GM21786 (cell line): ENCODE measurements around the gene ZNF106.

ENCODE experiments used
- ATAC-seq: cut with Tn5 transposase; IDR thresholded peaks from one replicate; pipeline ENCODE4 v1.9.1; 2021; ENCODE audit not compliant: unreplicated experiment

Gene ZNF106

DNA sequence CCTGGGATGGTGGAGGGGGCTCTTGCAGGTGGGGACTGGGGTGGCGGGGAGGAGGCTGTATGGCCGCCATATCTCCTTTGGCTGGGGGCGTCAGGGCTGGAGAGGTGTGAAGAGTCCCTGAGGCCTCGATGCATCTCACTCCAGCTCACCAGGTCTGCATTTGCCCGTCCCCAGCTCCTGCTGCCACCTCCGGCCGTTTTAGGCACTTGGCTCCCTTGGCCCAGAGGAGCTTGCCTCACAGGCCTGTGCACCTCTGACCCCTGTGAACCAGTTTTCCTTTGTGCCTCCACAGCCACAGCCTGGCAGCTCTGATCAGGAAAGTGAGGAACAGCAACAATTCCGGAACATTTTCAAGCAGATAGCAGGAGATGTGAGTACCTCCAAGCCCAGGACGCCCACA is 81.9 kb downstream of the ZNF106 start:
- ATAC-seq = no peak

DNA sequence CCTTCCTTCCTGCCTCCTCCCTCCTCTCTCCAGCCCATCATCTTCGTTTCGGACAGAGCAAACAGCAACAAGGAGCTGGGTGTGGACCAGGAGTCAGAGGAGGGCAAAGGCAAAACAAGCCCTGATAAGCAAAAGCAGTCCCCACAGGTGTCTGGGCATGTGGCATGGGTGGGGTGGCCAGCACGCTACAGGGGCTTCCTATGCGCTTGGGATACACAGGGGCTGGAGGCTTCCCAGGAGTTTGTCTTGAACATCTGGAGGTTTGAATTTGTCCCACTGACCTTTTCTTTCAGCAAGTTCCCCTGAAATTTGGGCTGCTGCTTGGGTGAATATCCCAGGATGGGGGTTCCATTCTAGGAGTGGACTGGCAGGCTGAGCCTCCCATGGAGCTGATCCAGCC is 82.8 kb downstream of the ZNF106 start:
- no peak for ATAC-seq

DNA sequence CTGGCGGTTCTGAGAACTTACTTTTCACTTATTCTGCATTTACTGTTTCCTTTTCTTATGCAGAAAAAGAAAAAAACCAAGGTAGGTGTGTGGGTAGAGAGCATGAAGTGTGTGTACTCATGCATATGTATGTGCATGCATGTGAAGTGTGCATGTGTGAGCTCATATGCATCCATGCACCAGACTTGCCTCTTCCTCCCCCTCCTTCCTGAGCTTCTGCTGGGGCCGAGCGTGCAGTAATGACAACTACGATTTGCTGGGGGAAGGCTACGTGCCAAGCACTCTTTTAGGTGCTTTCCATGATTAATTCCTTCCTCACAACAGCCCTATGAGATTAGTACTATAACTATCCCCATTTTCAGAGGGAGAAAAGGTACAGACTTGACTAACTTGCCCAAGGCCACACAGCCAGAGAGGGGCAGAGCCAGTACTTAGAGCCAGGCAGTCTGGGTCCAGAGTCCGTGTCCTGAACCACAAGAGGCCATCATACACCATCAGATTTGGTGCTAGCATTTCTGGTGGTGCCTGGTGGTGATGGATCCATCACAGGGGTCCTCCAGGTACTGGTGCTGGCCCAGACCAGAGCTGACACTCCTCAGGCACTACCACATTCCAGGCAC is 85.0 kb downstream of the ZNF106 start:
- no peak for ATAC-seq

DNA sequence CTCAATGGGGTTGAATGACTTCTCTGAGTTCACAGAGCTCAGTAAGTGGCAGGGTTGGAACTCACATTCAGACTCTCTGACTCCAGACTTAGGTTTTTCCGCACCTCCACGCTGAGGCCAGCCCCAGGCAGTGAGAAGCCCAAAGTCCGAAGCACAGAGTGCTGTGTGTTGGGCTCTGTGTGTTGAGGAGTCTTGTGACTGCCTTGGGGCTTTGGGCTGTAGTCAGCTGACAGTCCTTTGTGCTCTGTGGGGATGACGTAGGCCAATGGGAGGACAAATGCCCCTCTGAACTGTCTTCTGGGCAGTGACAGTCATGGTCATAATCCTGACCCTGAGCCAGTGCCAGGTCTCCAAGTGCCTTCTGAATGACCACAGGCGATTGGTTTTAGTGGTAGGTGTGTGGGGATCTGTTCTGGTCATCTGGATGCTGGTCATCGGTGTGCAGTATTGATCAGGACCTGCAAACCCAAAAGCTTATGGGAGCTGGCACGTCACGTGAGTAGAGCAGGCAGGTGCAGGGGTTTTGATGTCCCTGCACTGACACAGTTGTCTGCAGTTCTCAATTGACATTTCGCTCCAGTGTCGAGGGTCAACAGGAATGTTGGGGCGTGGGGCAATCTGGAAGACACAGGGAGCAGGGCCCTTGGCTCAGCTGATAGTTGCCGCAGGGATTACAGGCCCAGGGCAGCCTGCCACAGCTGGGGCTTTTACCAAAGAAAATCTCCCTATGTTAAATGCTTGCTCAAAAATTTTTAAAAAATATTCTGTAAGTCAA is 86.3 kb downstream of the ZNF106 start:
- no peak for ATAC-seq

DNA sequence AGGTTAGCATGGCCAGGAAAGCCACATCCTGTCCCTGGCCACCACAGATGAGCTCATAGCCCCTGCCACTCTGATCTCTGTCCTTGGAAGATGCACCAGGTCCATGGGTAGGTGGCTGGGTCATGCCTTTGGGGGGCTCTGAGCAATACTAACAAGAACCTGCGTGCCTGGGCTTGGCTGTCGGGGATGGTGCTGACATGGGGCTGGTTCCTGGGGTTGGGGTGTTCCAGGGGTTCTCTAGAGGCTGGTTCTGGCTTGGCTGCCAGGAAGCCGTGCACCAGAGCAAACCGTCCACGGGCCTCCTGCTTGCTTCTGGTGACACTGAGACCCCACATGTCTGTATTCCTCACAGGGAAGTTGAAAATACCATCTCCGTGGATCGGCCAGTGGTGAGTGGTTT is 87.6 kb downstream of the ZNF106 start:
- ATAC-seq = no peak

DNA sequence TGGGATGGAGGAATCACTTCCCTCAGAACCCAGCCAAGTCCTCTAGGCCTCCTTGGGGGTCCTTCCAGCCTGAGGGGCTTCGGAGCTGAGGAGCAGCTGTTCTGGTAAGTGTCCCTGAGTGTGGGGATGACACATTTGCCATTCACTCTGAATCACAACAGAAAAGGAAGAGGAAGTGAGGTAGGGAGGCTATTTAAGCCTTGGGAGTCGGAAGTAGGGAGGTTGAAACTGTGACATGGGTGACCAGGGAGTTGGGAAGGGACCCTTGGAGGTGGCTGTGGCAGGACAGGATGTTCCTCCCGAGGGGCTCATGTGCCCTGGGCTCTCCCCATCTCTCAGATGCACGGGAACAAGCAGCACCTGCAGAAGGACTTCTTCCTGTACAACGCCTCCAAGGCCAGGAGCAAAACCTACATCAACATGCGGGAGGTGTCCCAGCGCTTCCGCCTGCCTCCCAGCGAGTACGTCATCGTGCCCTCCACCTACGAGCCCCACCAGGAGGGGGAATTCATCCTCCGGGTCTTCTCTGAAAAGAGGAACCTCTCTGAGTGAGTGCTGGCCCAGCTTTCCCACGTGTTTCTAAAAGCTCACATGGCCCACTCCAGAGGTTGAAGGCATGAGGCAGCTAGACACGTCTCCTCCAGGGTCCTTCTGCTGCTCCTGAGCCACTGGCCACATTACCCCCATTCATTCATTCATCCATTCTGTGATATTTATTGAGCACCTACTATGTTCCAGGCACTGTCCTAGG is 88.3 kb downstream of the ZNF106 start:
- ATAC-seq = no peak

DNA sequence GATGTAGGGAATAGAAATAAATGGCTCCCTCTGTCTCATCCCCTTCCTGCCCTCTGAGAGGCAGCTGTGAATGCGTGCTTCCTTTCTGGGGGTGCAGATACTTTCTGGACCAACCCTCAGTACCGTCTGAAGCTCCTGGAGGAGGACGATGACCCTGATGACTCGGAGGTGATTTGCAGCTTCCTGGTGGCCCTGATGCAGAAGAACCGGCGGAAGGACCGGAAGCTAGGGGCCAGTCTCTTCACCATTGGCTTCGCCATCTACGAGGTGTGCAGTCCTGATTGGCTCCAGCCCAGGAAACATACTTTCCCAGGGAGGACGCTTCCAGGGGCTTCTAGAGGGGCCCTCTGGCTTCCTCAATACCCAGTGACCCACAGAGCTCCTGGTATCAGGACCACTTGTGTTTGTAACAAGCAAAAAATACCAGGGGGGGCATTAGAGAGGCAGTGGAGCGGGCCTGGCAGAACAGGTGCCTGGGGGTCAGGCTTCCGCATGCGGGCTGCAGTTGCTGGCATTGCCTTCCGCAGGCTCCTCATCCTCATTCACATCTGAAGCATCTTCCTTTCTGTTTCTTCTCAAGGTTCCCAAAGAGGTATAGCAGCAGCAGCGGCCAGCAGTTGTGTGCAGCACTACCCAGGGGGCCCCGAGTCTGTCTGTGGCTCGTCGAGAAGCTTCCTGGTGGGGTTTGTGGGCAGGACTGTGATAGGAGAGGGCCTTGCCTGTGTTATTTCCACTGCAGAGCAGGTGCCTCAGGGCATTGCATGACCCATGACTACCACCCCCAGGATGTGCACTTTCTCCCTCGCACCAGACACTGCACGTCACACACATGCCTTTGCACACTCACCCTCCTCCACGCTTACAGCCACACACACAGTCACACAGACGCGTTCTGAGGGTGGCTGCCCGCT is 89.1 kb downstream of the ZNF106 start:
- no peak for ATAC-seq

DNA sequence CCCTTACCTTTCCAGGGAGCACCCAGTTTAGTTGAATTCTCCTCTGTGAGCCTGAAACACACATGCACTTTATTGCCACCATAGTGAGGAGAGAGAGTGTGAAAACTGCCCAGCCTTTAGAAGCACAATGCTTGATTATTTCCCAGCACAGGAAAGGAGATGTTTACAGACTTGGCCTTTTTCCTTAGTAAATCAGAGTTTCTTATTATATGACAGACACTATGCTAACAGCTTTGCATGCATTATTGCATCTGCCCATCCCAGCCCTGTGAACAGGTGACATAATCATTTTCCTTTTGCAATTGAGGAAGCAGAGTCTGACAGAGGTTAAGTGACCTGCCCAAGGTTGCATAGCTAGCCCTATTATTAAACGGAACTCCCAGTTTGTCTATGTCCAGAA is 95.1 kb downstream of the ZNF106 start:
- no peak for ATAC-seq

DNA sequence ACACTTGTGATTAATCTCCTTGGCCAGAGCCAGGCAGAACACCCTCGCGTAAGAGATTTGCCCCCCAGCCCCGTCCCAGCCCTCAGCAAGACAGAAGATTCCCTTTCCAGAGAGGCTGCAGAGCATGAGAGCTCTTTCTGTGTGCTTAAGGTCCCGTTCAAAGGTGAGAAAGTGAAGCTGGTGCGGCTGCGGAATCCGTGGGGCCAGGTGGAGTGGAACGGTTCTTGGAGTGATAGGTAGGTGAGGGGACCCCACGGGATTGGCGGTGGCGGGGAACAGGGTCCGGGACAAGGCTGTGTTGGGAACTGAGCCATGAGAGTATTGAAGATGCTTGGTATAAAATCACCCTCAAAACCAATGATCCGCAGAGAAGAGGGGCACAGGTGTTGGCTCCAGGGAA is 96.8 kb downstream of the ZNF106 start:
- no peak for ATAC-seq

DNA sequence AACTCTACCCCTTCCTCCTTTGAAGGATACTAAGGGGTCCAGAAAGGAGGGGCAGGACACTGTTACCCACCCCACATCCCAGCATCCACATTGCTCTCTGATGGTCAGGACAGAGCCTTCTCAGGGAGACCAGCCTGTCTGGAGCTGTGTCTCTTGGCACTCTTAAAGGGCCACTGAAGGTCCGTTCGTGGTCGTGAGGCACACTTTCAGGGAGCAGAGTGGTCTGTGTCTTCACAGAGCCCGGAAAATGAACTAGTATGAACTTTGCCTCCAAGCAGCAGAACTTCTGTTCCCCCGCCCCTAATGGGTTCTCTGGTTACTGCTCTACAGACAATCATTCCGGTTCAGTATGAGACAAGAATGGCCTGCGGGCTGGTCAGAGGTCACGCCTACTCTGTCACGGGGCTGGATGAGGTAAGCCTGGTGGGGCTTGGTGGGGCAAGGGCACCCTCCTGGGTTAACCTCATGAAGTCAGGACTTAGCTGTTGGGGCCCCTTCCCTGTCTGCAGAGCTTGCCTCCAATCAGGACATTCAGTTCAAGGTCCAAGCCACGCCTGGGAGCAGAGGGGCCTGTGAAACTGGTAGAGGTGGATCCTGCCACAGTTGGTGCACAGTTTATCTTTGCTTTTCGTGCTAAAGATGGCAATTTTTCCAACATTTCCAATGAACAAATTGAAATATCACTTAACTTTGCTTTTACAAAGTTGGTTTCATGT is 98.5 kb downstream of the ZNF106 start:
- ATAC-seq = no peak

DNA sequence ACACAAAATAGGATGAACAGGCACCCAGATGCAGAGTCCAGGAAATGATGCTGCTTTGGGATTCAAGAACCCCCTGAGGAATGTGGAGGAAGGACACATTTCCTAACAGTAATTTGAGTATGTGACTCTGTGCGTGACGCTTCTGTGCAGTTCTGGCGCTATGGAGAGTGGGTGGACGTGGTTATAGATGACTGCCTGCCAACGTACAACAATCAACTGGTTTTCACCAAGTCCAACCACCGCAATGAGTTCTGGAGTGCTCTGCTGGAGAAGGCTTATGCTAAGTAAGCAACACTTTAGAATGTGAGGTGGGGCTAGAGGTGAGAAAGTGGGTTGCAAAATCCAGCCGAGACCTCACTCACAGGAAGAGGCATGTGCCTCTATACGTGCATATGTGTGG is 103.3 kb downstream of the ZNF106 start:
- no peak for ATAC-seq

DNA sequence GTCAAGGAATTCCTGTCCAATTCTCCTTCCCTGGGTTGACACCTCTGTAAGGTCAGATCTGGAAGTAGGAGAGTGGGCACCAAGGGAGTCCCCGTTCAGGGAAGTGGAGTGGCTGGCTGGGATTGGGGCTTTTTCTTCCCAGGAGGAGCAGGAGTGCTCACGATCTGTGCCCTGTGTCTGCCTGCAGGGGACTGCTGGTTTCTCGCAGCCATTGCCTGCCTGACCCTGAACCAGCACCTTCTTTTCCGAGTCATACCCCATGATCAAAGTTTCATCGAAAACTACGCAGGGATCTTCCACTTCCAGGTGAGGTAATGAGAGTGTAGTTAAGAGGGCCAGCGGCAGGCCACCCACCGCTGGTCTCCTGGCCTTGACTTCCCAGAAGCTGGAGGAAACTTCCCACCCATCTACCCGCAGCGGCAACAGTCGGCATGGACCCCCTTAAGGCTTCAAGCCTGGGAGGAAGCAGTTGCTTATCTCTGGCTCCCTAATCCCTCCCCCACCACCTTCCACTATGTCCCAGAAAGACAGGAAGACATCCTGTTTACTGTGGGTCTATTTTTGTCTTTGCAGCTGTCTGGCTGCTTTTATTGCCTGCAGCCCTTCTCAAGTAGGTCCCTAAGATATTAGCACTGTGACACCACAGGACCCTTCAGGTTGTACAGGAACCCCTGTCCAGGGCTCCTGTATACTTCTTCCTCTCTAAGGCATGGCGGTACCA is 104.8 kb downstream of the ZNF106 start:
- ATAC-seq = no peak

DNA sequence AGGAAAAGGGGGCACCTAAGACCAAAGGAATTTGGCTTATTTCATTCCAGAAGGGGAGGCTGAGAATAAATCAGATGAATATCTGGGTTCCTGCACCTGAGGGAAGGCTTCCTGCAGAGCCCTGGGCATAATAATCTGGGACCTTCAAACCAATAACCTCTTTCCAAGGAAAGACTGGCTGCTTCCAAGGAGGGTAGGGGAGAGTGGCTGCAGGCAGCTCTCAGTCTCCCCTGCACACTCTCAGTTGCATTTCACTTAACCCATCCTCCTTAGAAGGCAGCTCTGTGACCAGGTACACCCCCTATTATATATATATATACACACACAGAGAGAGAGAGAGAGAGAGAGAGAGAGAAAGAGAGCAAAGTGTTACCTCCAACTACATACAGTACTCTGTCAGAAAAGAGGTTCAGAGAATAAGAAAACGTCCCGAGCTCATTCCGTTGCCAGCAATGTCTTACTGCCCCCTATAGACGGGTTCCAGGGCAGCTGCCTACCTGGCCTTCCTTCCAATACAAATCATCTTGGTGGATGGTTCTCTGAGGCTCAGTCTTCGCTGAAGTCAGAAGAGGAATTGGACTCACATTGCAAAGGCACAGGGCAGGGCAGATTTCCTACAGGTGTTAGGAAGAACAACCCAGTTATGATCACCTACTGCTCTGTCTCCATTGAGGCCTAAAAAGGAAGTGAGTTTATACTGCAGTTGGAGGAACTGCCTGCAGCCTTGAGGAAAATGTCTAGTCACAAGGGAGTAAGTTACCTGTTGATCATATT is 105.5 kb downstream of the ZNF106 start:
- no peak for ATAC-seq

DNA sequence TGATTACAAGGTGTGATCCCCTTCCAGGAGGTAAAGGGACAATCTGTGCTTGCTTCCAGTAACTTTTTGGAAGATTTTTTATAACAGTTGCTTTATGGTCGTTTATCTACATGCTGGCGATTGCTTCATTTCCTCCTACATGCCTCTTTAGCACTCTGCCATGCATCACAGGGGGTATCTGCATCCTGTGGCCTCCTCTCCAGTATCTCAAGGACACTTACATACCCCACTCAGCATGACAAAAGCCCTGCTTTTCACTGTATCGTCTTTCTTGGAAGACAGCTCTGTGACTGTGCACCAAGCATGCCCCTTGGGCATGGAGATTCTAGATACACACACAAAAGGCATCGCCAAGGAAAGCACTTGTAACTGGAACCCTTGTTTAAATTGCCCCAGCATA is 106.3 kb downstream of the ZNF106 start:
- ATAC-seq = no peak

DNA sequence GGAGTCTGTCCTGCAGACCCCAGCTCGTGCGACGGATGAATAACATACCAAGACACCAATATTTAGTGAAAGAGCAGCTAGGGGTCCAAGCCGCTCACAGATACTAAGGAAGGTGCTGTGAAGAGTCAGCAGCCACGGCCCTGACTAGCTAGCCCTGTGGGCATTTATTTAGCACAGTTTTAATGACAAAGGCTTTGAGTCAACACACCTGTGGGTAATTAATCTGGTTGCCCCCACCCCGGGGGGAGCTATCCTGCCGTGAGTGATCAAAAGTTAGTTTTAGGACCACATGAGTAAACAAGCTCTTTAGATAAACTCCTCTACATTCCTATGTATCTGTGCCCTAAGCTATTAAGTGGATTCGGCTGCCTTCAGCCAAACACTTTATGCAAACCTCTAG is 112.9 kb downstream of the ZNF106 start:
- no peak for ATAC-seq

DNA sequence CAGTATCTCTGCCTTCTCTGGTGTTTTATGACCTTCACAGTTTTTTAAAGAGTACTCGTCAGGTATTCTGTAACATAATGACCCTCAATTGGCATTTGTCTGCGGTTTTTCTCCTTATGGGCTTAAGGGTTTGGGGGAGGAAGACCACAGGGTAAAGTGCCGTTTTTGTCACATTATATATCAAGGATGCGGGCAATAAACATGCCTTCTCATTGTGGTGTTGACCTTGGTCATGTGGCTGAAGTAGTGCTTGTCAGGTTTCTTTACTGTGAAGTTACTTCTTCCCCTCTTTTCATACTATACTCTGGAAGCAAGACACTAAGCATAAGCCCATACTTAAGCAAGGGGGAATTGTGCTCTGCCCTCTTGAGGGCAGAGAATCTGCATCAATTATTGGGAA is 115.0 kb downstream of the ZNF106 start:
- ATAC-seq = no peak

DNA sequence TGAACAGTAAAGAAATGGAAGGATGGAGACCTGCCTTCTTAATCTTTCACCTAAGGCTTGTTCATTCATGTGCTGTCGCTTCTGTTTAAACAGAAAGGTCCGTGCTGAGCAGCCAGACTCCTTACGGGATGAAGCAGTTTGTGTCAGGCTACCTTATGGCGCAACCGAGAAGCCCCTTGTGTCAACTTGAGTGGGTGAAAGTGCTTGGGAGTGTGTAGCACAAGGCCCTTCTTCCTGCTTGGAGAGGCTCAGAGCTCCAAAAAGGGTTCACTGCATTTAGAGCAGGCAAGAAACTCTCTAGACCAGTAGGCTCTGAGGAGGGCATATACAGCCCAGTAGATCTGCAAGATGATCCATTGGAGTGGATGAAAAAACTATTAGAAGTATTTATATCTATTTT is 115.7 kb downstream of the ZNF106 start:
- no peak for ATAC-seq

DNA sequence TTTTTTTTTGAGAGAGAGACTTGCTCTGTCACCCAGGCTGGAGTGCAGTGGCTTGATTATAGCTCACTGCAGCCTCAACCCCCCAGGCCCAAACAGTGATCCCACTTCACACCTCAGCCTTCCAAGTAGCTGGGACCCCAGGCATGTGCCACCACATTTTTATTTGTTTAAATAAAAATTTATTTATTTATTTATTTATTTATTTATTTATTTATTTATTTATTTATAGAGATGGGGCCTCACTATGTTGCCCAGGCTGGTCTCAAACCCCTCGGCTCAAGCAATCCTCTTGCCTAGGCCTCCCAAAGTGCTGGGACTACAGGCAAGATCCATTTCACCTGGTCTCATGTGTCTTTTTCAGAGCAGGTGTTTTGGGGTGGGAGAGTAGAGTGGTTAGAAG is 116.1 kb downstream of the ZNF106 start:
- ATAC-seq = no peak

DNA sequence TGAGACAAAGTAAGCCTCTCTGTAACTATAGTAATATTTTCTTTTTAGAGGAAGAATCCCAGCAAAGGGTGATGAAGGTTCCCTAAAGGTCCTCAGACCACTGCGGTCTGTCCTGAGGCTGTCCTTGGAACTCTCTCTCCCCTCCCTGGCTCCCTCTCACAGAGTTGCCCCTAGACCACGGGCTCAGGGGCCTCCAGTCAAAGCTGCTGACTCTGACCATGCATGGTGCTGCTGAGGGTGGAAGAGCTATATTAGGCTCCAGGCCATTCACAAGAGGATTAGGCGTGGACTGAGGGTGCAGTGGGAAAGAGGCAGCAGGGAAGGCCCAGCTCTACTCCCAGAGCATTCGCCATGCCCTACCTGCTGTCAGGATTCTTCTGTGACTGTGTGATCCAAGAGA is 117.0 kb downstream of the ZNF106 start:
- no peak for ATAC-seq
